ENCODE measurements around the gene JPH4.

Gene JPH4

GRCh38 chr14:23578560-23579310 lies at the start of gene JPH4:
Gene JPH4, minus strand, starts transcription at chr14:23578790. Its CDS starts 1,337 bp downstream, at chr14:23577453.
- in situ Hi-C loops (cut with MboI; ENCODE audit: low pct_unique_long_range_greater_than_20kb, low sequenced_read_pairs, unreplicated experiment): no loop called here
- no peak for DNase-seq (ENCODE audit: low spot score)
- no peak for TF ChIP-seq CTCF (IDR thresholded peaks at IDR 0.05; ENCODE audit: extremely low read depth, insufficient read depth, missing control alignments)

- in situ Hi-C loops (cut with MboI; ENCODE audit: low pct_unique_long_range_greater_than_20kb, low sequenced_read_pairs, unreplicated experiment): no loop called here
- no peak for DNase-seq (ENCODE audit: low spot score)
- no peak for TF ChIP-seq CTCF (IDR thresholded peaks at IDR 0.05; ENCODE audit: extremely low read depth, insufficient read depth, missing control alignments)
These were observed 49.4 kb upstream of the JPH4 start for GRCh38 chr14:23627961-23628360.

- in situ Hi-C loops (cut with MboI; ENCODE audit: low pct_unique_long_range_greater_than_20kb, low sequenced_read_pairs, unreplicated experiment): no loop called here
- no peak for DNase-seq (ENCODE audit: low spot score)
These were observed 48.4 kb upstream of the JPH4 start for GRCh38 chr14:23626946-23627345.

GRCh38 chr14:23624830-23625404 lies 46.3 kb upstream of the JPH4 start:
- in situ Hi-C loops (cut with MboI; ENCODE audit: low pct_unique_long_range_greater_than_20kb, low sequenced_read_pairs, unreplicated experiment): no loop called here
- no peak for TF ChIP-seq CTCF (IDR thresholded peaks at IDR 0.05; ENCODE audit: extremely low read depth, insufficient read depth, missing control alignments)
- no peak for DNase-seq (ENCODE audit: low spot score)

More at GRCh38 chr14:23626946-23627345, 48.4 kb upstream of the JPH4 start:
- no peak for TF ChIP-seq CTCF (IDR thresholded peaks at IDR 0.05; ENCODE audit: extremely low read depth, insufficient read depth, missing control alignments)

- DNase-seq (ENCODE audit: low spot score): no peak
- in situ Hi-C loops (cut with MboI; ENCODE audit: low pct_unique_long_range_greater_than_20kb, low sequenced_read_pairs, unreplicated experiment): no loop called here
- no peak for TF ChIP-seq CTCF (IDR thresholded peaks at IDR 0.05; ENCODE audit: extremely low read depth, insufficient read depth, missing control alignments)
These were observed 45.4 kb upstream of the JPH4 start for GRCh38 chr14:23623962-23624361.

GRCh38 chr14:23622990-23623389 lies 44.4 kb upstream of the JPH4 start:
- in situ Hi-C loops (cut with MboI; ENCODE audit: low pct_unique_long_range_greater_than_20kb, low sequenced_read_pairs, unreplicated experiment): no loop called here
- TF ChIP-seq CTCF (IDR thresholded peaks at IDR 0.05; ENCODE audit: extremely low read depth, insufficient read depth, missing control alignments): no peak
- no peak for DNase-seq (ENCODE audit: low spot score)

All from GM13977 (cell line).